NT2/D1 (cell line): ENCODE data around the gene CSF1R.

ENCODE experiments used
- SUZ12 ChIP-seq: IDR thresholded peaks from 2 replicates; pipeline ENCODE4 v1.6.1; 2011; ENCODE audit not compliant: insufficient read length, insufficient read depth; ENCODE audit errors: extremely low read depth
- YY1 ChIP-seq: IDR thresholded peaks from 2 replicates; pipeline ENCODE4 v1.6.1; 2011; ENCODE audit not compliant: insufficient read length, insufficient read depth
- ZNF274 ChIP-seq: IDR thresholded peaks from 2 replicates; pipeline ENCODE4 v1.6.1; 2011; ENCODE audit warnings: mild to moderate bottlenecking, low read depth, low read length

GRCh38 chr5:150117945-150118560 lies 31.7 kb upstream of the CSF1R start:
- TF ChIP-seq YY1 = no peak
- TF ChIP-seq ZNF274 = no peak
- TF ChIP-seq SUZ12 = no peak
